ENCODE measurements around the gene LILRA5.
"Not testable (repeated sequence)": the region's sequence is repeated elsewhere in the genome, so short reads cannot be mapped to it uniquely, and the experiment has no call there.

The LILRA5 gene

GRCh38 chr19:54272181-54272580 lies 40.8 kb downstream of the LILRA5 start:
- not testable (repeated sequence) for DNase-seq

- DNase-seq: not testable (repeated sequence)
These were observed 41.4 kb downstream of the LILRA5 start for GRCh38 chr19:54271587-54271986.

- no peak for DNase-seq
These were observed 41.9 kb downstream of the LILRA5 start for GRCh38 chr19:54271106-54271505.

GRCh38 chr19:54268936-54269335 lies 44.0 kb downstream of the LILRA5 start:
- no peak for DNase-seq

- peak; percentile 13 for DNase-seq
These were observed 46.8 kb downstream of the LILRA5 start for GRCh38 chr19:54266133-54266532.

GRCh38 chr19:54262470-54262869 lies 50.5 kb downstream of the LILRA5 start:
- no peak for DNase-seq

- DNase-seq: no peak
These were observed 50.9 kb downstream of the LILRA5 start for GRCh38 chr19:54262066-54262465.

- DNase-seq: no peak
These were observed 55.9 kb downstream of the LILRA5 start, which contains the start of gene LILRB5 for GRCh38 chr19:54257116-54257480. Gene LILRB5, minus strand, starts transcription at chr19:54257273. Its CDS starts 80 bp downstream, at chr19:54257193.

All from NCI-H2171 (cell line).